Fibroblast of skin of scalp (primary cell): ENCODE measurements around the gene CDC25B.
A peak's percentile ranks its signal among the peaks of the same experiment; 100 is the strongest.

ENCODE experiments used
- DNase-seq: peaks from one replicate; pipeline ENCODE4 v3.0.0-alpha.2; 2013

Gene CDC25B

DNA sequence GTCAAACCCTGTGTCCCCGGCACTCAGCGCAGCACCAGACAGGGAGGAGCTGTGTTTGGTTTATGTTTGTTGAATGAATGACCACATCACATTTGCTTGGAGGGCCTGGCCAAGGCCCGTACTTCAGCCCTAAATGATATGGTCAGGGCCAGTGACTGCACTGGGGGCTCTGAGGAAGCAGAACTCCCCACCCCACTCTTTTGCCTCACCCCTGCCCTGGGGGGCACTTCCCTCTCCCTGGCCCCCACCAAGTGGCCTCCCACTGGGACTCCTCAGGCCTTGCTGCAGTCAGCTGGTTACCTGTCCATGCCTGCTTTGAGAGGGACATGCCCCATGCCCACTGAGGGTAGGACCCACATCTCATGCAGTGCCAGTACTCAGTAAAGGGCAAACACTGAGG, 31.5 kb upstream of the CDC25B start:
- DNase-seq = no peak

DNA sequence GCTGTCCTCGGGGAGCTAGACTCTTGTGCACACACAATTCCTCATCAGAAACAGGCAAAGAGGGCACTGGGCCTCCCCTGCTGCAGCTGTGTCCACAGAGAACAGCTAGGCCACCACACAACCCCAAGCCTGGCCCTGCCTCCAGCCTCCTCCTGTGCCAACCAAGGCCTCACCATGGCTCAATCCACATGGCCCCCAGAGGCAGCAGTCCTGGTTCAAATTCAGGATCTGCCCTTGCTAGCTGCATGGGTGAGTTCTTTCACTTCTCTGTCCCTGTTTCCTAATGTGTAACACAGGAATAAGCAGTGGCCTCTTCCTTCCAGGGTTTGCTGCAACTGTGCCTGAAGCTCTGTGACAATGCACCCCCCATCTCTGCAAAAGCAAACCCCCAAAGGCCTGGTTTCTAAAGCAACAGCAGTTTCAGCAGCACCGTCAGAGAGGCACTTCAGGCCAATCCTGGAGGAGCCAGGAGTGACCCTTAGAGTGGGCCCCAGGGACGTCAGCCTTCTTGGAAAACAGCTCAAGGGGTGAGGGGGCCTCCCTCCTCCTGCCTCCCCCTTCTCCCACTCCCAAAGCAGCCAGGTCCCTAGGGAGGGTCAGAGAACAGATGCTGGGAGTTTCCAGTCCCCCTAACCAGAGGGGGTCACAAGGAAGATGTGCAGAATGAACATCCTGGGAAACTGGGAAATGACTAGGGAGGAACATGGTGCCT, 30.8 kb upstream of the CDC25B start:
- no peak for DNase-seq

DNA sequence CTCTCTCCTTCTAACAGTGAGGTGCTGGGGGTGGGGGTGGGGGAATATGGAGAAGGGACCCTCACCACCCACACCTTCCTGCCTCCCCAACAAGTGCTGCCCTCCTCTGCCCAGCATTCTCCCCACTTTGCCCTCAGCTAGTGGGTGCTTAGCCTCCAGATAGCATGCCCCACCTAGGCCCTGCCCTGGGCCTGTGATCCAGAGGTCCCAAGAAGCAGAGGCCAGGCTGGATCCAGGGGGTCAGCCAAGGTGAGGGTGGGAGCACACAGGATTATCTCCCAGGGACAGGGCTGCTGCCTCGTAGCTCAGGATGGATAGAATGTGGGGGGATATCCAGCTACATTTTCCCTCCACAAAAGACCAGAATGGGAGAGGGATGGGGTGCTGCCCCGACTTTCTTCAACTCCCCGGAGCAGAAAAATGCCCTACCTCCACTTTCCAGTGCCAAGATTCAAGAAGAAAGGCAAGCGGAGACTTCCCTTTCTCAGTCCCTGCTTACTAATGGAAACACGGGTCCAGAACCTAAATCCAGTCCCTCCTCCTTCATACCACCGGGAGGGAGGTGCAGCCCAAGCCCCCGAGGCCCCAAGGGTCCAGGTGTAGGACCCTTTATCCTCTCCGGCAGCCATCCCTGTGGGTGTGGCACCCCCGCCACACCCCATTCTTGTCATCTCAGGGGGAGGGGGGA, 29.5 kb upstream of the CDC25B start:
- DNase-seq = no peak

DNA sequence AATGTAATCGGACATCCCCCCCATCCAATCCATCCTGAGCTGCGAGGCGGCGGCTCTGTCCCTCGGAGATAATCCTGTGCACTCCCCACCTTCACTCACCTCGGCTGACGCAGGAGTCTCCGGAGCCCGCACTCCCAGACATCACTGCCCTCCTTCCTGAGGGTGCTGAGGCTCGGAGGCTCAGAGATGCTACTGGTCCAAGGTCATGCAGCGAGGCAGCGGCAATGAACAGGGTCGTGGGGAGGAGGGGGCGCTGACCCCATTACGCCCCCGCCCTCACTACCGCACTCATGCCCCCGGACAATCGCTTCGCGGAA, 29.0 kb upstream of the CDC25B start:
- no peak for DNase-seq

DNA sequence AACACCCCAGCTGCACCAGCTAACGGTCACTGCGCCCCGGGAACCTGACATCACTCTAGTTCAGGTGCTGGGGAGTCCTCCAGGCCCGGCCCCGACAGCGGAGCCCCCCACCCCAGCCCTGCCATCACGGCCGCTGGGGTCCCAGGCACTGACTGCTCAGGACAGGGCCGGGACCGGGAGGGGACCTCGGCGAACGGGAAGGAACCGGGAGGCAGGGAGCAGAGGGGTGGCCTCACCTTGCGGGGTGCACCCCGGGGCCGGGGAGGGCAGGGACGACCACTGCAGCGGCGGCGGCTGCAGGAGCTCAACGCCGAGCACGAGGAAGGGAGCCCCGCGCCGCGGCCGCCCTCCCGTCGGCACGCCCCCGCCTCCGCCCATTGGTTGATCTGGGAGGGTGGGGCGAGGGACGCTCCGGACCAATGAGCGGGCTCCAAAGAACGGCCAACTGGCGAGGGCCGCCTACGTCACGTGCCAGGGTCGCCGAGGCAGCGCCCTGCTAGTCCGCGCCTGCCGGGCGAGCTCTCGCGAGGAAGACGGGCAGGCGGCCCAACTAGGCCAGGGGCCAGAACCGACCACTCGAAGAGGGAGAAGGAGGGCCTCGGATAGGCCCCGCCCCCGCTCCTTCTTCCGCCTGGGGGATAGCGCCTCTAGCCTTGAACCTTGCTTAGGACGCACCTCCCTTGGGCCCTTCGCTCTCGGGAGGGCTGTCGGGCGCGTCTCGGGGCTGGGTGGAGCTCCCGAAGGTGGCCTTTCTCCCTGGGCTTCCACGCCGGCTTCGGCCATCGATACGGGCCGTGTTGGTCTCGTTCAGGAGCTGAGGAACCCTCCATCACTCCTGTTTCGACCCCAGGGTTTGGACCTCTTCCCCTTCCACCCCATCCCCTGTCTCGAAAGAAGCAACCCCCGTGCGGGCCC, 28.4 kb upstream of the CDC25B start, which contains the start of gene ADISSP:
Gene ADISSP, minus strand, starts transcription at position 327 of the 915 bp plus-strand sequence. CDS start 7,653 bp downstream, outside the sequence.
- DNase-seq = peak; percentile 99

DNA sequence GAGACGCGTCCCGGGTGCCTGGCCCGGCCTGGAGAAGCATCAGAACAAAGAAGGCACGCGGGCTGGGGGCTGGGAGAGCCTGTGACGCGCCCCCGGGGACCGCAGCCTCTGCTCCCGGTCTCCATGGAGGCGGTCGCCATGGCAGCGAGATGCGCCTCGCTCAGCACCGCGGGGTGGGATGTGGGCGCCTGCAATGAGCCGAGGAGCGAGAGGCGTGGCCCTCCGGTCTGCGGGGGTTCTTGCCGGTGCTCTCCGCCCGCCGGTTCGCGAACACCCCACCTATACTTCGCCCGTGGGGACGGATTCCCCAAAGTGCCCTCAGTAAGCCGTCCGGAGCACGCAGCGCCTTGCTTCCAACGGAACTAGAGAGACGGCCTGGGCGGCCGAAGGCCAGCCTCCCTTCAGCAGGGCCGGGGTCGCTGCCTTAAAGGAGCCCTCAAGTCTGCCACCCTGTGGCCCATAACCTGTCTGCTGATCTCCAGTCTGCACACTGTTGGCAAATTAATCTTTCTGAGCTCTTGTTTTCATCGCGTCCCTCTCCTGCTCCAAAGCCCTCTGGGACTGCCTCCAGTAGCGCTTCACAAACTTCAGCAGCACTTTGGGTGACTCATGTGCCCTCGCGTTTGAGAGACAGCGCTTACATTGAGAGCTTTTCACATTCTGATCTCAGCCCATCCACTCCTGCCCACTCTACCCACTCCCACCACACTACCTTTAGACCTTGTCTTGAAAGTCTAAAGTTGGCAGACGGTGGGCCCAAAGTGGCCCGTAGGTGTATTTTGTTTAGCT, 27.6 kb upstream of the CDC25B start:
- peak; percentile 88 for DNase-seq

DNA sequence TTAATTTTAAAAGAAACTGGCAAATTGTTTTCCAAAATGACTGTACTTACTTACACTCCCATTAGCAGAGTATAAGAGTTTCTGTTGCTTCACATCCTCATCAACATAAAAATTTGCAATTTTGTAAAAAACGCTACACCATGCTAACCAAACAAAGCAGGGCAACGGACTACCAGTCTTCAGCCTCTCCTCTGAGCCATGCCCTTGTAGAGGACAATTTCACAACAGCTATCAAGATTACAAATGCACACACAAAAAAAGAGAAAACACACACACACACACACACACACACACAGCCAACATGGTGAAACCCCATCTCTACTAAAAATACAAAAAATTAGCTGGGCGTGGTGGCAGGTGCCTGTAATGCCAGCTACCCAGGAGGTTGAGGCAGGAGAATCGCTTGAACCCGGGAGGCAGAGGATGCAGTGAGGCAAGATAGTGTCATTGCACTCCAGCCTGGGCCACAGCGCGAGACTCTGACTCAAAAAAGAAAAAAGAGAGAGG, 24.5 kb upstream of the CDC25B start:
- DNase-seq = no peak

DNA sequence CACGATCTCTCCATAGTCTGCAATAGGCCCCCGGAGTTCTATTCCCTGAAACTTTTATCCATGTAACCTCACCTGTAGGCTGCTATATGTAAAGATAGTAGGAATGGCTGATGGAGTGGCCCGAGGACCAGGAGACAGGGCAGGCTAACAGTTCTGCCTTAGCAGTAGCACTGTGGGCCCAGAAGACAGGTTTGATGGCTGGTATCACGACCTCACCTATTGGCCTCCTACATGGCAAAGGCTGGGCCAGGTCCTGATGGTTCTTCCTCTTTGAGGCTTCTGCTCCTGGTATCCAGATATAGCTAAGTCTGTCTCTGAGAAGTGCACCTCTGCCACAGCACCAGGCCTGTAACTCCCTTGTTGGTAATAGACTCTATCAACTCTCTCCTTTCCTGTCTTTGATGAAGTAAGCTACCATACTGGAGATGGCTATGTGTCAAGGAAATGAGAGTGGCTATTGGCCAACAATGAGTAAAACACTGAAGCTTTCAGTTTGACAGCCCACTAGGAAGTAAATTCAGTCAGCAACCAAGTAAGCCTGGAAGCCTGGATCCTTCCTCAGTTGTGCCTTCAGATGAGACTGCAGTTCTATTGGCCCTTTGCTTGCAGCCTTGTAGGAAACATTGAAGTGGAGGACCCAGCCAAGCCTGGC, 20.5 kb upstream of the CDC25B start:
- no peak for DNase-seq

DNA sequence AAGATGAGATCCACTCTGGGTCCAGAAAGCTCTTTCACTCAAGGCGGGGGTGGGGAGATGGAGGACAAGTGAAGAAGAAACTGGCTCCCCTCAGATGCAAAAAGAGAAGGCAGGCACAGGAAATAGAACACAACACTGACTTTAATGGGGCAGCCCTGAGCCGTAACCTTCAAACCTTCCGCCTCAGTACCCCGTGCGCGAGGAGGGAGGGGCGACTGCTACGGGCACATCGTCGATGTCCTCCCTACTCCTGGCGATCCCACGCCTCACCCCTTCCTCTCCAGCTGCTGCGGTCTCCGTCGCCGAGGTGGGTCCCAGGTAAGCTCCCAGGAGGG, 18.8 kb upstream of the CDC25B start:
- DNase-seq = no peak

DNA sequence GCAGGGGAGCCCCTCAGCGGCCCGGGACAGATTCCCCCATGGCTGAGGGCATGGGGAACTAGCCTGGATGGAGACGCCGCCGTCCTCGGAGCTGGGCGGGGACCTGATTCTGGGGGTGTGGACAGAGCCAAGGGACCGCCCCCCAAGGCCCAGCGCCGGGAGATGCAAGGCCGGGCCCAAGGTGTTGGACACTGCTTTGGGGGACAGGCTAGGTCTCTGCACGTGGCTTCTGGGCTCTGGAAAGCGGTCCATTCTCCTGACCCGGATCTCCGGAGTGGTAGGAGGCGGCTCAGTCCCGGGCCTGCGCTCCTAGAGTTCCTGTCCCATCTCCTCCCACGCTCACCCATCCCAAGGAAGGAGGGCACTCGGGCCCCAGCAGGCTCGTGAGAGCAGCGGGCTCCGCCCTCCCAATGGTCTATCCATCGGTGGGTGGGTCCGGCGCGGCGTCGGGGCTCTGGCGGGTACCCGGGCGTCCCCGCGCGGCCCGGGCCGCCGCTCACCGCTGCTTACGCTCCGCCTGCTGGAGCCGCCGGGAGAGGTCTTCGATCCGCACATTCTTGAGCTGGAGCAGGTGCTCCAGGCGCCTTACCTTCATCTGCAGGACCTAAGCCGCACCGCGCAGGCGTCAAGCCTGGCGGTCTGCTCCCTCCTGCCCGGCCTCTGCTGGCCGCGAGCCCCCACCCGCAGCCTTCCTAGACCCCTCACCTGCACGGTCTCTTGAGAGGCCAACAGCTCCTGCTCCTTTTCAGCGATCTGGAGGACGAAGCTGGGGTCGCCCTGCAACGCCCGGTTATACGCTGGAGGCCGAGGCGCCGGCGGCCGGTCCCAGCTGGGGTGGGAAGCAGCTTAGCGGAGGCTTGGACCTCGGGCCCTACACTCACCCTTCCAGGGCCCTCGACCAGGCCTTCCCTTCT, 18.1 kb upstream of the CDC25B start:
- peak; percentile 49 for DNase-seq

DNA sequence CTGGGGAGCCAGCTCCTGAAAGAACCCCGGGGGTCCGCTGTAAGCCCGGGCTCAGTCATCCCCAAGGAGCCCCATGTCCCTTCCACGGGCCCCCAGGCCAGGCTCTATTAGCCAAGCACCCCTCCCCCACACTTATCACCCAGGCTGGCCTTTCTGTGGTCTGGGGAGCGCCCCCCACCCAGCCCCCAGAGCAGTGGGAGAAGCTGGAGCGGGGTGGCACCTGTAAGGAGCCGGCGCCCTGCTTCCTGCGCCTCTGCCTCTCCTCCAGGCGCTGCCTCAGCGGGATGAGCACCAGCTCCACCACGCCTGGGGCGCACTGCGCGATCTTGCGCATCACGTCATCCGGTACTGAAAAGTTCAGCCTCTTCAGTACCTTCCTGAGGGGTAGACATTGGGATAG, 17.1 kb upstream of the CDC25B start:
- DNase-seq = no peak

DNA sequence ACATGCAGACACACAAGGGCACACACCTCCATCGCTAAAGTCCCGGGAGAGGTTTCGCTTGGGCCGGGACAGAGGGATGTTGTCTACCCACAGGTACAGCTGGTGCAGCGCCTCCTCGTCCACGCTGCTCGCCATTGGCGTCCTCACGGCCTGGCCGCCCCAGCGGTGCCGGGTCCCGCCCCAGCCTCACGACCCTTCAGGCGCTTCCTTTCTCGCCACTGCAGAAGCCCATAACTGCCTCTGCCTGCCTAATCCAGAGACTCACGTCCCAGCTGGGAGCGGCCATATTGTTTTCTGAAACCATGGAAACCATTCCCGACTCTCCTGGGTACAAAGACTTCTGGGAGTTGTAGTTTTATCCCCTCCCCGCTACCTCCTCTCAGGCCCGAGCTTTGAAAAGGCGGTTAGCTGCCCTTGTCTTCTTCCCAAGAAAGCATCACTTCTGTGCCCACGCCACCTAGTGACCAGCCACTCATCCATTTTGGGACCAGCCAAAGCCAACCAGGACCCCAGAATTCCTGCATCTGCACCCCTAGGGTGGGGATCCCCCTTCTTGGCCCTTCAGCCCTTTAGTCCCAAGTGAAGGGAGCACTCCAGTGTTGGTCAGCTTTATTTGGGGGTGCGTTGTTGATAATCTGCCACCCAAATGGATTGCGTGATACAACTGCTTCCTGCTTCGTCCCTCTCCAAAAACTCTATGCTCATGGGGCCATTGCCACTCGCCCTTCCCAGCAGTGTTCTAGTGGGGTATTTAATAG, 14.8 kb upstream of the CDC25B start, which contains the start of gene SPEF1:
Gene SPEF1, minus strand, starts transcription at position 296 of the 758 bp plus-strand sequence. Its CDS starts 161 bp downstream, at position 135.
- peak; percentile 96 for DNase-seq

DNA sequence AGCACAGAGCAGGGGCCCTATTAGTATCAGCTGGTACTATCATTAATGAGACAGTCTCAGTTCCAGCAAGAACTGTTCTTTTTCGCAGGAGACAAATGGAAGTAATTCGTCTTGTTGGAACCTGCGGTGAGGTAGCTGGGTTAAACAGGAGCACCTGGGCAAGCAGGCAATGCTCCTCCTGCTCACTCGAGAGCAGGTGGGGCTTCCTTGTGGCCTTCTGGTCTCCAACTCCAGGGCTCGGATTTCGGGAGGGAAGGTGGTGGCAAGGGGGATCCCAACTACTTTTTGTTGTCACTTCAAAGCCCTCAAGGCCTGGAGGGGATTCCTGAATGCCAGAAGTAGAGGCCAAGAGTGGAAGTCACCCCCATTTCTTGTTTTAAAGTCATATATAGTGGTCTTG, 13.5 kb upstream of the CDC25B start:
- DNase-seq = no peak

DNA sequence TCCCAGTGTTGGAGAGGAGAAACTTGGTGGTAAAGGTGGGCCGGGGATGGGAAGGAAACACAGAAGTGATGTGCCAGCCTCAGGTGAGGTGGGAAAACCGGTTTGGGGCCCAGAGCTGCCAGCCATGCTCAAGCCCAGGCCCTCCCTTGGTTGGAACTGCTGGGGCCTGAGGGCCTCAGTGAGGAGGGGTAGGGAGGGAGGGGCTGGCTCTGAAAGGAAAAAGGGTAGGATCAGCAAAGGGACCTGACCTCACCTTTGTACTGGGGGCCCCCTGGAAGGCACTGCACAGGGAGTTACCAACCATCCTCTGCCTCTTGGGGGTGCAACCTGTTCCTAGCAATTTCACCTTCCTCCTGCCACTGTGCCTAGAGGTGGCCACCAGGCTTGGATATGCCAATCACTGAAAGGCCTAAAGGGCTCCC, 13.0 kb upstream of the CDC25B start:
- DNase-seq = no peak

DNA sequence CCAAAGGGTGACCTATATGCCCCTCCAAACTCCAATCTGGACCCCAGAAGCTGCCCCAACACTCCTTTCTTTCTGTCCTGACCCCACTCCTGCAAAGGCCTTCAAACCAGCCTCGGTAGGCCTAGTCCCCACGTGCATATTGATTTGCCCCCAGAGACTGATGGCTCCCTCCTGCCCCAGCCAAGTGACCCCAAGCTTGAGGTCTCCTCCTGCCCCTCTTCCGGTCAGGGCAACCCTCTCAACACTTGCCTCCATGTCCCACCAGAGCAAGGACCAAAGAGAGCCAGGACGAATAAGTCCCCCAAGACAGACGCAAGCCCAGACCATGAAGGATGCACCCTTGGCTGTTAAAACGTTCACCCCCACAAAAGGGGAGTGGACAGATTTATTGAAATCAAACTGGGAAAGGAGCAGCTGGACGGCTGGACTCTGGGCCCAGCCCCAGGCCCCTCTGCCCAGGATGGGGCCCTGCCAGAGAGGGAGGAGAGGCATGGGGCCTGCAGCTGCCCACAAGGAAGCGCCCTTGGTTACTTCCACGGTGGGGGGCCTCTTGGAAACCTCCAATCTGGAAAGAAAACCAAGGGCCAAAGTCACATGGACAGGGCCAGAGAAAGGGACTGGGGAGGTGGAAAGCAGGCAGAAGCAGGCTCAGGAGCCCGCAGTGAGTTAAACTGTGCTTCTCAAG, 12.5 kb upstream of the CDC25B start:
- no peak for DNase-seq

DNA sequence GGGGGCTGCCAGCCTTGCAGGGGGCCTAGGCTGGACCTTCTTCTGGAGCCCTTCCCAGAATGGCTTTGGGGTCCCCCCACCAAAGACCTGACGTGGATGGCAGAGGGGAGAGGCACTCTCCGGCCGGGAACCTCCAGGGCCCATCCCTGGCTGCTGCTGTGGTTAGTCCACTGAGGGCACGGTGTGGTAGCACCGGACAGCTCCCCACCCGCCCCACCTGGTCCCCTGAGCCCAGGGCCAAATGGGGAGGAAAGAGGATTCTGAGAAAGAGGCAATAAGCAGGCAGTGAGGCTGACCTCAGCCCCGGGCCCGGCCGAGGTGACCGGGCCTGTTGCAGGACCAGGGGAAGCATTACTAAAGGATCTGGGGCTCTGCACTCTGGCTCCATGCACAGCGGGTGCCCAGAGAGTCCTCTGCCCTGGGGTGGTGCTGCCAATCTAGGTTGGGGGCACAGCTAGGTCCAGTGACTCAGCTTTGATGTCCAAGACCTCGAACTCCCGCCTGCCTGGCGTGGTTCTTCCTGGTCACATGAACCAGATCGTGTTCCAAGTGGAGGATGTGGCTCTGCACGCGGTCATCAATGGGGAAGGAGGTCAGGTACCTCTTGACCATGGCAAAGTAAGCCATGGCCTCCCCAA, 11.8 kb upstream of the CDC25B start:
- DNase-seq = no peak

DNA sequence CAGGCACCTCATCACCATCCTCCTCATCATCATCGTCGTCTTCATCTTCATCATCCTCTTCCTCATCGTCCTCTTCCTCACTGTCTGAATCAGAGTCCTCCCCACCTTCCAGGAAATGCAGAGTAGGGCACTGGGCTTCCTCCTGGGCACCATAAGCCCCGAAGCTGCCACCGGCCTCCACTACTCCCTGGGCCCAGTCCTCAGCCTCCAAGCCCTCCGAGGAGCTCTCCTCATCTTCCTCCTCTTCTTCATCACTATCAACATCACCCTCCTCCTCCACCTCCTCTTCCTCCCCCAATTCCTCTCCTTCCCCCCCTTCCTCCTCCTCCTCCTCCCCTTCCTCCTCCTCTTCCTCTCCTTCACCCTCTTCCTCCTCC, 11.3 kb upstream of the CDC25B start:
- DNase-seq = no peak

DNA sequence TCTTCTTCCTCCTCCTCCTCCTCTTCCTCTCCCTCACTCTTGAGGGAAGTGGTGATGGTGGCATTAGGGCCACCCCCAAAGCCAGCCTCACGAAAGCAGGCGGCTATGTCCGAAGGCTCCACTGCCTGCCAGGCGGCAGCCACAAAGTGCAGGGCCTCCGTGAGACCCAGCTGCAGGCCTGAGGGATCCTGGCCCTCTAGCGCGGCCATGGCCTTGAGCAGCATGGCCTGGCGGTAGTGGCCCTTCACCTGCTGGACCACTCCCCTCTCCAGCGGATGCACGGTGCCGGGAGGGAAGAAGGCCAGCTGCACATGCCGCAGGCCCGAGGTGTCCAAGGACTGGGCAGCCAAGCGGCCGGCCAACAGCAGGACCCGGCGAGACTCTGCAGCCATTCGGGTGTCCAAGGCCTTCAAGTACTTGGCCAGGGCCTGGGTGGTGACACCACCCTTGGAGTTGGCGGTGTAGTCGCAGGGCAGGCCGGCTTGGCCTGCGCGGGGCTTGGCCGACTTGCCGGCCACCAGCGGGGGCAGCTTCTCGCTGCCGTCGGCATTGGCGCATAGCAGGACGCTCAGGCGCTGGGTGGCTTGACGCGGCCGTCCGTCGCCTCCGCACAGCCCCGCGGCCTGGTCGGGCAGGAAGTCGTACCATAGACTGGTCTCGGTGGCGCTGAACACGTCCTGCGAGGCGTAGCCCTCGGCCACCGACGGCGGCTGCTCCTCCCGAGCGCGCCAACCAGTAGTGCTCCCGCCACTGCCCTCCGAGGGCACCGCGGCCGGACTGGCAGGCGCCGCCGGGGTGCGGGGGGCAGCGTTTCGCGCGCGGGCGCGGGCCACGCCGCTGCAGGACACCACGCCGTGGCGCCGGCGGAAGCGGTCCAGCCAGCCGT, 10.6 kb upstream of the CDC25B start:
- no peak for DNase-seq
